Measurements from ENCODE around the gene NEDD4L.
"Not testable (repeated sequence)": the region's sequence is repeated elsewhere in the genome, so short reads cannot be mapped to it uniquely, and the experiment has no call there.

Gene NEDD4L

GRCh38 chr18:58270396-58270795 is 226.4 kb downstream of the NEDD4L start:
- DNase-seq, result no peak

GRCh38 chr18:58271770-58272169 is 227.7 kb downstream of the NEDD4L start:
- no peak for DNase-seq

DNA sequence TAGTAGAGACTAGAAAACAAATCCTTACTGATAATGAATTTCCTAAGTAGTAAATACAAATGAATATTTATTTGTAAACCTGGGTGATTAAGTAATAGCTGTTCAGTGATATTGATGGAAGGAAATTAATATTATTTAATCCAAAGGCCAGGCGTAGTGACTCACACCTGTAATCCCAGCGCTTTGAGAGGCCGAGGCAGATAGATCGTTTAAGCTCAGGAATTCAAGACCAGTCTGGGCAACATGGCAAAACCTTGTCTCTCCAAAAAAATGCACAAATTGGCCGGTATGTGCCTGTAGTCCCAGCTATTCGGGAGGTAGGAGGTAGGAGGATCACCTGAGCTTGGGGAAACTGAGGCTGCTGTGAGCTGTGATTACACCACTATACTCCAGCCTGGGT is 228.2 kb downstream of the NEDD4L start:
- DNase-seq, result no peak

GRCh38 chr18:58272779-58273435 is 228.9 kb downstream of the NEDD4L start:
- no peak for DNase-seq

- DNase-seq, result no peak
These were observed 231.2 kb downstream of the NEDD4L start for GRCh38 chr18:58275176-58275575.

GRCh38 chr18:58276789-58277739 is 233.0 kb downstream of the NEDD4L start:
- no peak for DNase-seq

- DNase-seq, result no peak
These were observed 235.6 kb downstream of the NEDD4L start for GRCh38 chr18:58279504-58280175.

DNA sequence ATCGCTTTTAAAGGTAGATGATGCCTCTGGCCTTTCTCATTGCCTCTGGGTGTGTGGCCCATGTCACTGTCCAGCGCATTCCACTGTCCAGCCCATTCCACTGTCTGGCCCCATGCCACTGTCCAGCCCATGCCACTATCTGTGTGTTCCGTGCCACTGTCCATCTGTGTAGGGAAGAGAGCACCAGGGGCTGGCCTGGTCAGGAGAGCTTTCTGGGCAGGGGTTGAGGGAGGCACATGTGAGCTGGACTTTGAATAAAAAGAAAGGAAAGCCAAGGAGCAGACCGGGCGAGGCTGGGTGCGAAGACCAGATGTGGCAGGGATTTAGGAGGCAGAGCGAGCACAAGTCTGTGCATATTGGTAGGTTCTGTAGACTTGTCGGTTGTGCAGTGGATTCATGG is 236.2 kb downstream of the NEDD4L start:
- no peak for DNase-seq

DNA sequence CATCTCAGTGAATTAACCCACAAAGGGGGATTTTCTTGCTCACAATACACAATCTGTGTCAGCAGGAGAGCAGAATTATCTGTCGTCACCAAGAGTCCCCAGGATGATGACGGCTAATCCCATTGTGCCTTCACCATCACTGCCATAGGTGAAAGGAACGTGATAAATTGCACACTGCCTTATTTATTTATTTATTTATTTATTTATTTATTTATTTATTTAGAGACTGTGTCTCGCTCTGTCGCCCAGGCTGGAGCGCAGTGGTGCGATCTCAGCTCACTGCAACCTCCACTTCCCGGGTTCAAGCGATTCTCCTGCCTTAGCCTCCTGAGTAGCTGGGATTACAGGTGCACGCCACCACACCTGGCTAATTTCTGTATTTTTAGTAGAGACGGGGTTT is 238.8 kb downstream of the NEDD4L start:
- not testable (repeated sequence) for DNase-seq

DNA sequence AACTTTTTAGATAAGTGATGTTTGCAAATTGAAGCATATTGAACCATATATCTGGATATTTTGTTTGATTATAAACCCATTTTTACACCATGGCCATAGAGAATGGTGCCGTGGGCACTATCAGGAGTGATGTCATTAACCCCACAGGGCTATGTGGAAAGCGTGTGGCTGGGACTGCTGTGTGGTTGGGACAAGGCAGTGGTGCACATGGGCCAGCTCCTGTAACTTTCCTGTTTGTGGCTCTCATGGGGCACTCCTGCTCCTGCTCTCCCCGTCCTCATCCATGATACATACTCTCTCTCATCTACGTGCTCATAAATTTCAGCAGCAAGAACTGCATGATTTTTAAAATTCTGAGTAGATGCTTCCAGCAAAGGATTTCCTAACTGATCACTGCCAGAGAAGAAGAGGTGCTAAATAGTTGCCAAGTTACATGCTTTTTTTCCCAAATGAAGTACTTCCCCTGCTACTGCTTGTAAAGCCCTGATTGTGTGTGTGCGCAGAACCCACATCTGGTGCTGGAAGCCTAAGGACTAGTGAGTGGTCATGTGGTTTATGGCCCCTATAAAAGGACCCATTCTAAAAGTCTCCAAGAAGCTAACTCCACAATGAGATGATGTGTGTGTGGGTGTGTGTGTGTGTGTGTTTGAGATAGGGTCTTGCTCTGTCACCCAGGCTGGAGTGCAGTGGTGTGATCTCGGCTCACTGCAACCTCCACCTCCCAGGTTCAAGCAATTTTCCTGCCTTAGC is 240.8 kb downstream of the NEDD4L start:
- DNase-seq, result no peak

DNA sequence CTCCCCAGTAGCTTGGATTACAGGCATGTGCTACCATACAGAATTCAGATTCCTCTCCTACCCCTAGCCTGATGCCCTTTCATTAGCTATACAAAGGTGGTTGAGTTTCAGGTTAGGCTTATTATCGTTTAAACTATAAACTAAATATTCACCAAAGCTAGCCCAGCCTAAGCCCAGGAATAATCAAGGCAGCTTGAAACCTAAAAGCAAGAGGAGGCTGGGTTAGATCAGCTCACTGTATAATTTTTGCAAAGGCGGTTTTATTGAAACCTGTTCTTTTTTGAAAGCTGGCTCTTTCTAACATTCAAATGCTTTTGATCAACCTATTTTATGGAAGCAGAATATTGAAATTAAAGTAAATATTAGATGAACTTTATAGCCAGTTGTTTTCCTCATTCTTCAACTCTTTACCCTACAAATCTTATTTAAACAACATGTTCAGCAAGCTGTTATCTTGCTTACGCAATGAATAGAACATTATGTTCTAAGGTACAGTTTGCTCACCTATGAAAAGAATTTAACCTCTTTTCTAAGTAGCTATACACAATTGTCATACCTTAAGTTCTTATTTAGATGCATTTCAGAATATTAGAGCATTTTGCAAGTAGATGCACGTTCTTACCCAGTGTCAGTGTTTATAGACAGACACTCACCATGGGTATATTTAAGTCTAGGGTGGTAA is 241.6 kb downstream of the NEDD4L start:
- no peak for DNase-seq

GRCh38 chr18:58286632-58287352 is 242.8 kb downstream of the NEDD4L start:
- no peak for DNase-seq

GRCh38 chr18:58287353-58288274 is 243.6 kb downstream of the NEDD4L start:
- no peak for DNase-seq

DNA sequence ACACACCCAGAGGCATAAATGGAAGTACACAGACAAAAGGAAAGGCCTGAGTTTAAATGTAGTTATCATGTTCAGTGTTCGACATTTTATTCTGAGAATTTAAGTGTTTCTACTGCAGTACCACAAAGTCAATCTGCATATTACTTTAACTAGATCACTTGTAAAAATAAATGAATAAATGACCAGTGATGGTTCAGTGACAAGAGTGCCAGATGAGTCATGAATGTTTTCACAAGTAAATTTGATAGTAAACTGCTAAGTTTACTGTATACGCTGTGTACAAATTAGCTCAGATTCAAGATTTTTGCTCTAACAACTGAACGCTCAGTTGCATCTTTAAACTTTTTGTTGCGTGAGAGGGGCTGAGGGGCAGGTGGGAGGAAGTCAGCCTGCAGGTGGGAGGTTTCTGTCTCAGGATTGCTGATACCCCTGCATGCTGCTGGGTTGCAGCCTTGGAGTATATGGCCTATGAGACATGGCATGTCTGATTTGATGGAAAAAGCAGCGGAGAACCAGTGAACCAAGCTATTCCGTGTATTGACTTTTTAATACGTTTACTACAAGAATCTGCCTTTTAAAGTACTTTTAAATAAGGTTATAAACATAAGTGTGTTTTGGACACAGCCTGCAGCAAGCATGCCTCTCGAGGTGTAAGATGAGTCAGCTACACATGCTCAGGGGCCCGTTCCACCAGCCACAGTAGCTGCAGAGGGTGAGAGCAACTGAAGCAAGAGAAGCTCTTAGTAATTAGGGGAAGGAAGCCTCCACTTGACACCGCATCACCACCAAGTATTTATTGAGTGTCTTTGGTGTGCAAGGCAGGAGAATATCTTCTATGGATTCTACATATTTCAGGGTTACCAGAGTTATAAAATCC is 245.1 kb downstream of the NEDD4L start:
- no peak for DNase-seq

GRCh38 chr18:58290116-58290695 is 246.2 kb downstream of the NEDD4L start:
- no peak for DNase-seq

DNA sequence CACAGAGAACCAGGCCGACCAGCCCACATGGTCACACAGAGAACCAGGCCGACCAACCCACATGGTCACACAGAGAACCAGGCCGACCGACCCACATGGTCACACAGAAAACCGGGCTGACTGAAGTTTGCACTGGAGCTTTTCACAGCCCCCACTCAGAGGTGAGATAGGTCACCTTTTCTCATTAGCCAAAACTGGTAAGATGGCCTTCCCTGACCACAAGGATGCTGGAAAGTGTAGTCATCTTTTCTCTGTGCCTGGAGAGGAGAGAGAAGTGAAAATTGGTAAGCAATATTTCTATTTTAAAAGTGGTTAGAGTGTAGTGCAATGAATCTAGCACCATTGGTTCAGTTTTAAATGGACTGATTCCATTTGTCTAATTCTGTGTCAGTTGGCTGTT is 247.1 kb downstream of the NEDD4L start:
- DNase-seq, result no peak

DNA sequence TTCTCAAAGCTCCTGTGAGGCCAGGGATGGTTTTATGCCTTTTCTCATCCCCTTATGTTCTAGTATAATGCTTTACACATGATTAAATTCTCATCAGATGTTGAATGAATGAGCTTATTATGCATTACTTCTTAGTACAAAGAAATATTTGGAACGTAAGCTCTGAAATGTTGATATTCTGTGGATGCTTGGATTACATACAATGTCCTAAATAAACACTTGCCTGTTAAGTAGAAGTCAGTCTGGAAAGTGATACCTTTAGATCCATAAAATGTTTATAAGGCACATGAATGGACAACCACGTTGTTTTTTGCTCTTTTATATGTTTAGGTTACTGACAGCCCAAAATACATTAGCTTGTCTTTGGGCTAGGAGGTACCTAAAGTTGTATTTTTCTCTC is 248.6 kb downstream of the NEDD4L start:
- no peak for DNase-seq

- no peak for DNase-seq
These were observed 253.2 kb downstream of the NEDD4L start for GRCh38 chr18:58297198-58297597.

All from T-helper 9 cell (primary cell).